WTC11 (cell line): ENCODE results near the gene SNTB2. TPM values are rescaled to one million over a fixed set of nuclear protein-coding genes. Genes with fewer than 3 reads are reported as not detected.

Experiments
- ATAC-seq: fragments of 200-7000 bp; cut with Tn5 transposase; 2 replicates; pipeline ENCODE4 v1.10.0; 2021; ENCODE audit warnings: mild to moderate bottlenecking, moderate library complexity
- CTCF ChIA-PET: fragments of 300-600 bp; sonication (Branson Sonifier 250); formaldehyde crosslinking; loops from one replicate; lab custom pipeline; 2021; ENCODE audit warnings: antibody characterized with exemption; lab: Charles Lee
- POLR2A ChIA-PET: fragments of 350-600 bp; sonication (Branson Sonifier 250); formaldehyde crosslinking; loops from one replicate; lab custom pipeline; 2021; ENCODE audit warnings: antibody characterized with exemption; lab: Charles Lee
- DNase-seq: peaks from one replicate; pipeline ENCODE4 v3.0.0; 2021; ENCODE audit warnings: low spot score
- H3K27ac Mint-ChIP-seq: 2 replicates; pipeline ENCODE4 v1.8.0; 2021; ENCODE audit warnings: mixed read lengths
- H3K27me3 Mint-ChIP-seq: 2 replicates; pipeline ENCODE4 v1.8.0; 2021; ENCODE audit warnings: low read depth, mild to moderate bottlenecking, moderate library complexity, mixed read lengths
- H3K36me3 Mint-ChIP-seq: 2 replicates; pipeline ENCODE4 v1.8.0; 2021; ENCODE audit warnings: mixed read lengths
- H3K4me1 Mint-ChIP-seq: 2 replicates; pipeline ENCODE4 v1.8.0; 2022; ENCODE audit warnings: mixed read lengths
- H3K4me3 Mint-ChIP-seq: 2 replicates; pipeline ENCODE4 v1.8.0; 2021; ENCODE audit warnings: mild to moderate bottlenecking, moderate library complexity, mixed read lengths
- H3K9me3 Mint-ChIP-seq: 2 replicates; pipeline ENCODE4 v1.8.0; 2021; ENCODE audit warnings: mixed read lengths
- ATF2 ChIP-seq: sonication (generic); formaldehyde crosslinking; IDR thresholded peaks from 2 replicates; pipeline ENCODE4 v1.8.1; 2022; ENCODE audit warnings: low read depth, missing genetic modification reagents, borderline replicate concordance
- FOXK1 ChIP-seq: sonication (generic); formaldehyde crosslinking; IDR thresholded peaks from 2 replicates; pipeline ENCODE4 v1.8.0; 2022; ENCODE audit warnings: mild to moderate bottlenecking, moderate library complexity, missing genetic modification reagents
- FOXP1 ChIP-seq: sonication (generic); formaldehyde crosslinking; IDR thresholded peaks from 2 replicates; pipeline ENCODE4 v1.8.0; 2022; ENCODE audit warnings: missing genetic modification reagents, mild to moderate bottlenecking, moderate library complexity, borderline replicate concordance
- IRF1 ChIP-seq: sonication (generic); formaldehyde crosslinking; IDR thresholded peaks from 2 replicates; pipeline ENCODE4 v1.8.0; 2023; ENCODE audit warnings: missing genetic modification reagents
- IRF2 ChIP-seq: sonication (generic); formaldehyde crosslinking; IDR thresholded peaks from 2 replicates; pipeline ENCODE4 v1.8.0; 2022; ENCODE audit warnings: low read depth, missing genetic modification reagents, borderline replicate concordance
- MXD4 ChIP-seq: fragments of 250-450 bp; sonication (Bioruptor Pico); IDR thresholded peaks from 2 replicates; pipeline ENCODE4 v1.8.0; 2021; ENCODE audit warnings: mild to moderate bottlenecking, moderate library complexity, borderline replicate concordance
- MYBL2 ChIP-seq: sonication (generic); formaldehyde crosslinking; IDR thresholded peaks from 2 replicates; pipeline ENCODE4 v1.8.1; 2023; ENCODE audit warnings: mild to moderate bottlenecking, moderate library complexity, missing genetic modification reagents
- OVOL2 ChIP-seq: fragments of 250-450 bp; sonication (Bioruptor Pico); IDR thresholded peaks from 2 replicates; pipeline ENCODE4 v1.9.0; 2021; ENCODE audit warnings: mild to moderate bottlenecking, borderline replicate concordance
- PRDM15 ChIP-seq: sonication (generic); formaldehyde crosslinking; IDR thresholded peaks from 2 replicates; pipeline ENCODE4 v1.8.0; 2022; ENCODE audit warnings: missing genetic modification reagents
- PREB ChIP-seq: sonication (generic); formaldehyde crosslinking; IDR thresholded peaks from 2 replicates; pipeline ENCODE4 v1.8.1; 2022; ENCODE audit warnings: mild to moderate bottlenecking, missing genetic modification reagents, moderate library complexity, borderline replicate concordance
- TCF7 ChIP-seq: sonication (generic); formaldehyde crosslinking; IDR thresholded peaks from 2 replicates; pipeline ENCODE4 v1.8.0; 2022; ENCODE audit warnings: mild to moderate bottlenecking, low read depth, missing genetic modification reagents, moderate library complexity
- USF2 ChIP-seq: sonication (generic); formaldehyde crosslinking; IDR thresholded peaks from 2 replicates; pipeline ENCODE4 v1.8.1; 2023; ENCODE audit warnings: mild to moderate bottlenecking, missing genetic modification reagents, moderate library complexity
- ZNF138 ChIP-seq: sonication (generic); formaldehyde crosslinking; conservative IDR thresholded peaks from 2 replicates; pipeline ENCODE4 v1.8.1; 2022; ENCODE audit warnings: mild to moderate bottlenecking, moderate library complexity, missing genetic modification reagents
- ZNF219 ChIP-seq: sonication (generic); formaldehyde crosslinking; IDR thresholded peaks from 2 replicates; pipeline ENCODE4 v1.8.0; 2023; ENCODE audit warnings: missing genetic modification reagents, mild to moderate bottlenecking, borderline replicate concordance
- ZNF396 ChIP-seq: fragments of 250-450 bp; sonication (Bioruptor Pico); IDR thresholded peaks from 2 replicates; pipeline ENCODE4 v1.8.0; 2021; ENCODE audit warnings: mild to moderate bottlenecking, moderate library complexity, borderline replicate concordance
- ZNF416 ChIP-seq: fragments of 250-450 bp; sonication (Bioruptor Pico); IDR thresholded peaks from 2 replicates; pipeline ENCODE4 v1.9.0; 2021; ENCODE audit warnings: mild to moderate bottlenecking, inconsistent platforms
- ZNF425 ChIP-seq: fragments of 250-450 bp; sonication (Bioruptor Pico); conservative IDR thresholded peaks from 2 replicates; pipeline ENCODE4 v1.9.0; 2021; ENCODE audit warnings: mild to moderate bottlenecking
- total RNA-seq: library from RNA; stranded (reverse); gene quantifications from 3 replicates; pipeline ENCODE4 v1.2.3, GENCODE V29; 2021
- TF ChIP-seq, protein P1 (sequence below): fragments of 250-450 bp; sonication (Bioruptor Pico); IDR thresholded peaks from 2 replicates; pipeline ENCODE4 v1.9.0; 2021; ENCODE audit warnings: mild to moderate bottlenecking

The SNTB2 gene
- total RNA-seq, 1 experiment from 2014 or later, result 23.7 TPM

GRCh38 chr16:69318911-69319289 lies 131.9 kb downstream of the SNTB2 start:
- peaks cover 61% of the 10 kb centered on the region for H3K36me3 Mint-ChIP-seq

GRCh38 chr16:69319381-69319780 lies 132.4 kb downstream of the SNTB2 start:
- Mint-ChIP-seq H3K27ac (peak overlapping the region; percentile 82; the same call in 1 of the 2 replicates), H3K27me3 (no peaks in the 10 kb centered on the region), H3K4me3 (no peak overlapping the region), H3K9me3 (no peaks in the 10 kb centered on the region), H3K36me3 (peaks cover 64% of the 10 kb centered on the region), H3K4me1 (no peaks in the 10 kb centered on the region)
- DNase-seq (no peak), ATAC-seq (no peak)
- POLR2A ChIA-PET, result no interaction called here
- CTCF ChIA-PET, result no interaction called here
- TF ChIP-seq ZNF425 (CRISPR knock-in tag) (no peak), PREB (CRISPR knock-in tag) (no peak)

More at GRCh38 chr16:69318911-69319289, 131.9 kb downstream of the SNTB2 start:
- POLR2A ChIA-PET, result interaction anchor here (0.7 kb wide), 1 partner anchor 27 kb away, joined by 3 read pairs; no protein-coding TSS in a partner anchor
- DNase-seq (no peak), ATAC-seq (no peak)
- TF ChIP-seq IRF2 (no peak), ZNF219 (CRISPR knock-in tag) (no peak), USF2 (CRISPR knock-in tag) (no peak), IRF1 (CRISPR knock-in tag) (no peak), PRDM15 (no peak), FOXK1 (CRISPR knock-in tag) (no peak)
- TF ChIP-seq, protein P1, sequence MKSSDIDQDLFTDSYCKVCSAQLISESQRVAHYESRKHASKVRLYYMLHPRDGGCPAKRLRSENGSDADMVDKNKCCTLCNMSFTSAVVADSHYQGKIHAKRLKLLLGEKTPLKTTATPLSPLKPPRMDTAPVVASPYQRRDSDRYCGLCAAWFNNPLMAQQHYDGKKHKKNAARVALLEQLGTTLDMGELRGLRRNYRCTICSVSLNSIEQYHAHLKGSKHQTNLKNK (CRISPR knock-in tag), result no peak
- Mint-ChIP-seq H3K4me3 (no peak overlapping the region), H3K27me3 (no peaks in the 10 kb centered on the region), H3K27ac (no peak overlapping the region), H3K9me3 (no peaks in the 10 kb centered on the region), H3K4me1 (no peaks in the 10 kb centered on the region)
- CTCF ChIA-PET, result no interaction called here

- Mint-ChIP-seq H3K27ac (peak overlapping the region; percentile 82; the same call in 1 of the 2 replicates), H3K9me3 (no peaks in the 10 kb centered on the region), H3K27me3 (no peaks in the 10 kb centered on the region), H3K36me3 (peaks cover 70% of the 10 kb centered on the region), H3K4me3 (no peak overlapping the region), H3K4me1 (no peaks in the 10 kb centered on the region)
- ATAC-seq (no peak), DNase-seq (no peak)
- ChIA-PET CTCF (no interaction called here), POLR2A (no interaction called here)
- TF ChIP-seq MXD4 (CRISPR knock-in tag) (no peak), OVOL2 (CRISPR knock-in tag) (no peak), ZNF138 (CRISPR knock-in tag) (no peak), MYBL2 (CRISPR knock-in tag) (no peak), ZNF416 (CRISPR knock-in tag) (no peak), TCF7 (CRISPR knock-in tag) (no peak), ATF2 (CRISPR knock-in tag) (no peak), FOXP1 (CRISPR knock-in tag) (no peak), ZNF396 (CRISPR knock-in tag) (no peak)
Observed at GRCh38 chr16:69319826-69320739, 133.1 kb downstream of the SNTB2 start.
